ENCODE measurements around the gene SND1. TPM values are rescaled to one million over a fixed set of nuclear protein-coding genes. Genes with fewer than 3 reads are reported as not detected.

SND1 gene
- total and polyA plus RNA-seq, 10 donors: 61.7 to 173 (median 116) TPM

DNA sequence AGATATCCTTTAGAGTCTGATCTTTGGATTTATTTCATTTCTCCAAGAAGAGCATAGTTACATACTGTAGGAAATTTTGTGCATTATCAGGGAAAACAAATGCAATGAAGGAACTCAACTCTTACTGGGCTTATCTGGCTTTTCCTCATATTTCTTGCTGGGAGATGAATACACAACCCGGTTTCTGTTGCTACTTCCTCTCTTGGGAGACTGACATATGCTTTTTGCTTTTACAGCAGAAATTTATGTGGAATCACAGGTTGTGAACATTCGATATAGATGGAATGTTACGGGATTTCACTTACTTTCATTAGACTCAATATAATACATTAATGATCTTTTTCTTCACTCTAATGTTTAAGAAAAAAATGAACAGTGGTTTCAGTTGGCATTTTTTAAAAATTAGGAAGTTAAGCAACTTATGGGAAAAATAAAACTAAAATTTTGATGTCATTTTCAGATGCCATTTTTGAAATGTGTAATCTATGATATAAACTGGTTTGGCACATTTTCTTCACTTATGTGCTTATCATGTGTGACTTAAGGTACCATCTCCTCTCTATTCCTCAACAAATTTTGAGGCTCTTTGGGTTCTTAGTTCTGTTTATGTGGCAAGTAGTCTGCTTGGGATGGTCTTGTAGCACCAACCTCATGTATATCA lies 7.1 kb downstream of the SND1 start:
- Histone ChIP-seq H3K4me1 (peaks cover 4 to 66% (median 34%) of the 10 kb centered on the region in 6 donors), H3K27ac (peak overlapping the region in 3 of 8 donors; percentile 11 to 33 (median 31)), H3K27me3 (replicated peaks in 1 of 7) (no peaks in the 10 kb centered on the region), H3K36me3 (peaks cover 0 to 58% (median 9%) of the 10 kb centered on the region in 6 donors), H3K9me3 (no peaks in the 10 kb centered on the region), H3K4me3 (no peak overlapping the region)
- WGBS, 5 donors: 60 to 80% (median 70%) methylated on average over 3 of the region's 3 CpGs
- no peak for DNase-seq
- intact Hi-C loops (cut with DNase I; ENCODE audit: low total_unique reads): no loop called here
- TF ChIP-seq POLR2AphosphoS5 (IDR thresholded peaks at IDR 0.05): no peak
- no peak for TF ChIP-seq POLR2A (IDR thresholded peaks at IDR 0.05)
- TF ChIP-seq, protein P1, sequence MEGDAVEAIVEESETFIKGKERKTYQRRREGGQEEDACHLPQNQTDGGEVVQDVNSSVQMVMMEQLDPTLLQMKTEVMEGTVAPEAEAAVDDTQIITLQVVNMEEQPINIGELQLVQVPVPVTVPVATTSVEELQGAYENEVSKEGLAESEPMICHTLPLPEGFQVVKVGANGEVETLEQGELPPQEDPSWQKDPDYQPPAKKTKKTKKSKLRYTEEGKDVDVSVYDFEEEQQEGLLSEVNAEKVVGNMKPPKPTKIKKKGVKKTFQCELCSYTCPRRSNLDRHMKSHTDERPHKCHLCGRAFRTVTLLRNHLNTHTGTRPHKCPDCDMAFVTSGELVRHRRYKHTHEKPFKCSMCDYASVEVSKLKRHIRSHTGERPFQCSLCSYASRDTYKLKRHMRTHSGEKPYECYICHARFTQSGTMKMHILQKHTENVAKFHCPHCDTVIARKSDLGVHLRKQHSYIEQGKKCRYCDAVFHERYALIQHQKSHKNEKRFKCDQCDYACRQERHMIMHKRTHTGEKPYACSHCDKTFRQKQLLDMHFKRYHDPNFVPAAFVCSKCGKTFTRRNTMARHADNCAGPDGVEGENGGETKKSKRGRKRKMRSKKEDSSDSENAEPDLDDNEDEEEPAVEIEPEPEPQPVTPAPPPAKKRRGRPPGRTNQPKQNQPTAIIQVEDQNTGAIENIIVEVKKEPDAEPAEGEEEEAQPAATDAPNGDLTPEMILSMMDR (IDR thresholded peaks at IDR 0.05 in 8 of 11, conservative IDR thresholded peaks at IDR 0.05 in 3 of 11): no peak

DNA sequence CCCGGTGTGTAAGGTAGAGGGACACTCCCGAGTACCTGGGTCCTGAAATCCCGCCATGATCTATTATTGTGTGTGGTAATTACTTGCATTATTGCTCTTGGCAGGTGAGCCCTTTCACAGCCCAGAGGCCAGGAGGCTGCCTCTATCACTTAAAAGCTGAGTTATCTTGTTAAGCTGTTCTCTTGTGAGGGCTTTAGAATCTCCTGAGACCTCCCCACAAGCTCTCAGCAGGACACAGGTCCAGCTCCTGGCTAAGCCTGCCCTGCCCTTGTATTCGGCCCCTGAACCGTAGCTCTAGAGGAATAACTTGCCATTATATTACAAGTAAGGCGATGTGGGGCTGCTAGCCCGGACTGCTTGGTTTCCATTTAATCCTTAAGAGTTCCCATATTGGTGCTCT lies 13.9 kb downstream of the SND1 start:
- DNase-seq: no peak
- TF ChIP-seq, protein P1 (IDR thresholded peaks at IDR 0.05 in 8 of 11, conservative IDR thresholded peaks at IDR 0.05 in 3 of 11): no peak
- TF ChIP-seq POLR2A (IDR thresholded peaks at IDR 0.05) (no peak), POLR2AphosphoS5 (IDR thresholded peaks at IDR 0.05) (no peak)
- Histone ChIP-seq H3K4me3 (no peak overlapping the region), H3K27me3 (replicated peaks in 1 of 7) (no peaks in the 10 kb centered on the region), H3K36me3 (peaks cover 0 to 46% (median 6%) of the 10 kb centered on the region in 6 donors), H3K9me3 (no peaks in the 10 kb centered on the region), H3K4me1 (peaks cover 0 to 40% (median 15%) of the 10 kb centered on the region in 6 donors), H3K27ac (no peak overlapping the region)
- intact Hi-C loops (cut with DNase I; ENCODE audit: low total_unique reads): no loop called here
- whole genome bisulfite sequencing, 5 donors: 88 to 95% (median 91%) methylated on average over 7 of the region's 7 CpGs

DNA sequence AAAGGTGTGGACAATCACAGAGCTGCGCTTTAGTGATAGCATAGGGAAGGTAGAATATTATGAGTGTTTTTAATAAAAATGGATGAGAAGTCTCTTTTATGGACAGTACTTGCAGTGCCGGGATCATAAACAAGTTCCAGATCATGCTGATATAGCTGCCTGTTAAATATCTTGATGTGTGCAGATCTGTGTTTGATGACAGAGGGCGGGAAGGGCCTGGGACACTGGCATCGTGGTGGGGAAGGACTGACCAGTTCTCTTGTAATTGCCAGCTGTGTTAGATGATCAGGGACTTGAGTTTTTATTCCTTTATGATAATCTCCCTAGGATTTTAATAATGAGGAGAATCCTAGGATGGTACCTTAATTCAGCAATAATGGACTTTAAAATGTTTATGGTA lies 14.6 kb downstream of the SND1 start:
- H3K27me3 ChIP-seq (replicated peaks in 1 of 7): no peaks in the 10 kb centered on the region
- no peak overlapping the region for H3K4me3 ChIP-seq
- WGBS, 5 donors: 89 to 95% (median 92%) methylated on average over 4 of the region's 4 CpGs
- peaks cover 0 to 35% (median 15%) of the 10 kb centered on the region in 6 donors for H3K4me1 ChIP-seq
- no peak for DNase-seq
- H3K9me3 ChIP-seq: no peaks in the 10 kb centered on the region
- no peak for TF ChIP-seq POLR2AphosphoS5 (IDR thresholded peaks at IDR 0.05)
- TF ChIP-seq POLR2A (IDR thresholded peaks at IDR 0.05): no peak
- TF ChIP-seq, protein P1 (IDR thresholded peaks at IDR 0.05 in 8 of 11, conservative IDR thresholded peaks at IDR 0.05 in 3 of 11): no peak
- intact Hi-C loops (cut with DNase I; ENCODE audit: low total_unique reads): no loop called here
- peaks cover 0 to 46% (median 3%) of the 10 kb centered on the region in 6 donors for H3K36me3 ChIP-seq
- H3K27ac ChIP-seq: no peak overlapping the region

DNA sequence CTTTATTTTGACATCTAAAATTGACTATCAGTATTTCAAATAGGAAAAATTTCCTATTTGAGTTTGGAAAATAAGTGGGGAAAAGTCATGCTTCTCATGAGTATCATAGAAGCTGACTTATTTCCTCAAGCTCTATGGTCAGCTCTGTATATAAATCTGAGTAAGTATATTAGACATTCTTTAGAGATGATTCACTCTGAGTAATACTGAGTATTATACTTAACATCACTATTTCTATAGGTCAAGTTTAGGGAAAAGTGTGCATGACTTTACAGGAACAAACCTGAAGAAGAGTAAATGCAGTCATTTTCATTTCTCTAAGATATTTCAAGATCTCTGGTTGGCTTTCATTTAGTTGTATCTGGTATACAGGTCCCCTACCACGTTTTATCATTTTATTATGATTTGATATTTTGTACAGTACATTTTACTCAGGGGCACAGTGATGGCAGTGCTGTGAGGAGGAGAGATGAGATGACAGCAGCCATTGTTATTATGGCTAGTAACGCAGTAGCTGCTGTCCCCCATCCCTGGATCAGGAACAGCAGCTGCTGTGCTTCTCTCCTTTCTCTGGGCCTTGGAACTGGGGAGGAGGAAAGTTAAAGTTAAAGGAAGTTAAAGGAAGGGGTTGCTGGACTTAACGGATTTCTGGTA lies 15.2 kb downstream of the SND1 start:
- peak overlapping the region in 1 of 8 donors; percentile 26 for H3K27ac ChIP-seq
- peaks cover 0 to 2% (median 0%) of the 10 kb centered on the region in 8 donors for H3K9me3 ChIP-seq
- H3K4me3 ChIP-seq: no peak overlapping the region
- intact Hi-C loops (cut with DNase I; ENCODE audit: low total_unique reads): no loop called here
- peaks cover 0 to 49% (median 3%) of the 10 kb centered on the region in 6 donors for H3K36me3 ChIP-seq
- H3K4me1 ChIP-seq: peaks cover 0 to 35% (median 15%) of the 10 kb centered on the region in 6 donors
- no peak for DNase-seq
- WGBS, 5 donors: 69 to 91% (median 81%) methylated on average over 3 of the region's 3 CpGs
- H3K27me3 ChIP-seq (replicated peaks in 1 of 7): no peaks in the 10 kb centered on the region
- TF ChIP-seq POLR2AphosphoS5 (IDR thresholded peaks at IDR 0.05) (no peak), POLR2A (IDR thresholded peaks at IDR 0.05) (no peak)
- TF ChIP-seq, protein P1 (IDR thresholded peaks at IDR 0.05 in 8 of 11, conservative IDR thresholded peaks at IDR 0.05 in 3 of 11): no peak
